Pulmonary artery endothelial cell (primary cell): ENCODE data around the gene AFAP1L2. TPM values are rescaled to one million over a fixed set of nuclear protein-coding genes. Genes with fewer than 3 reads are reported as not detected.

ENCODE experiments used
- DNase-seq: peaks from one replicate; pipeline ENCODE4 v3.0.0-alpha.2; 2011; ENCODE audit warnings: low read depth, low spot score
- total RNA-seq: library from RNA; depleted of rRNA; stranded (reverse); fragments of >200 nt; gene quantifications from 2 replicates; pipeline ENCODE4 v1.2.3, GENCODE V29; 2014

The AFAP1L2 gene
- total RNA-seq, result 1.3 and 7.3 TPM in 2 replicates

GRCh38 chr10:114404171-114405010 is at the start of gene AFAP1L2:
Gene AFAP1L2, minus strand, starts transcription at chr10:114404502. Its CDS starts 47 bp downstream, at chr10:114404455.
- DNase-seq, result no peak

GRCh38 chr10:114453576-114453975 is 49.3 kb upstream of the AFAP1L2 start:
- no peak for DNase-seq

GRCh38 chr10:114448897-114449296 is 44.6 kb upstream of the AFAP1L2 start:
- DNase-seq, result no peak

DNA sequence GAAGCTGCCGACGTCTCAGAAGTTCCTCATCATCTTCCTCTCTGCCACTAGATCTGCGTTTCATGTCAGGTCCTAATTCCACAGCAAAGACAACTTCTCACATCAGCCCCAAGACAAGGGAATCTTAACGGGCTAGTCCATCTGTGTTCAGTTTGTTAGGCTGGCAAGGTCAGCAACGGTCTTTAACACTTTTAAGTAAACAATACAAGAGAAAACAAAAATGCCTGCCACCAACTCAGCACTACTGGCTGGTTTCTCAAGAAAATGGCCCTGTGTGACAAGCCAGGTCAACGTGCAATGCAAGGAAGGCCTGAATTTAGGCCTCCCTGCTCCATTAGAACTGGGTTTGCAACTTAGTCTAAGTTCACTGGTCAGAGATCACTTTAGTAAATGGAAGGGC is 41.0 kb upstream of the AFAP1L2 start:
- DNase-seq, result no peak

- no peak for DNase-seq
These were observed 40.5 kb upstream of the AFAP1L2 start for GRCh38 chr10:114444819-114445218.

DNA sequence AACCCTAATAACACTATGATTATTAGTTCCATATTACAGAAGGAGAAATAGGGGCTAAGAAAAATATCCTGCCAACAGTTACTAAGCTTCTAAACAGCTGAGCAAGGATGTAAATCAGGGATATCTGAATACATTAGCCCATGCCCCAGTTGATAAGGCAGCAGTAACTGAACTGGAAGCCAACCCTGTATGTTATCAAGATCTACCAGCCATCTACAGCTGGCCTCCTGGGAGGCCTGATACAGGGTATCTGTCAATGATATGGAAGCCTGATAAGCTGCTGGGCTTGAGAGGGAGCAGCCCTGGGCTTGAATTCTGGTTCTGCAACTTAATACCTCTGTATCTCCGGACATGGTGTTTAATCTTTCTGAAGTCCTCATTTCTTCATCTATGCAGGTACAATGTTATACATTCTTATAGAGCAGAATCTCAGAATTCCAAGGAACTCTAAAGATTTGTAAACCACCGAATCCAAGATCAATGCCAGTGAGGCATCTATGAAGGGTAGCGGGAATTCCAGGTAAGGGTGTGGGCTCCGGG is 37.9 kb upstream of the AFAP1L2 start:
- no peak for DNase-seq

GRCh38 chr10:114441107-114441506 is 36.8 kb upstream of the AFAP1L2 start:
- DNase-seq, result no peak

DNA sequence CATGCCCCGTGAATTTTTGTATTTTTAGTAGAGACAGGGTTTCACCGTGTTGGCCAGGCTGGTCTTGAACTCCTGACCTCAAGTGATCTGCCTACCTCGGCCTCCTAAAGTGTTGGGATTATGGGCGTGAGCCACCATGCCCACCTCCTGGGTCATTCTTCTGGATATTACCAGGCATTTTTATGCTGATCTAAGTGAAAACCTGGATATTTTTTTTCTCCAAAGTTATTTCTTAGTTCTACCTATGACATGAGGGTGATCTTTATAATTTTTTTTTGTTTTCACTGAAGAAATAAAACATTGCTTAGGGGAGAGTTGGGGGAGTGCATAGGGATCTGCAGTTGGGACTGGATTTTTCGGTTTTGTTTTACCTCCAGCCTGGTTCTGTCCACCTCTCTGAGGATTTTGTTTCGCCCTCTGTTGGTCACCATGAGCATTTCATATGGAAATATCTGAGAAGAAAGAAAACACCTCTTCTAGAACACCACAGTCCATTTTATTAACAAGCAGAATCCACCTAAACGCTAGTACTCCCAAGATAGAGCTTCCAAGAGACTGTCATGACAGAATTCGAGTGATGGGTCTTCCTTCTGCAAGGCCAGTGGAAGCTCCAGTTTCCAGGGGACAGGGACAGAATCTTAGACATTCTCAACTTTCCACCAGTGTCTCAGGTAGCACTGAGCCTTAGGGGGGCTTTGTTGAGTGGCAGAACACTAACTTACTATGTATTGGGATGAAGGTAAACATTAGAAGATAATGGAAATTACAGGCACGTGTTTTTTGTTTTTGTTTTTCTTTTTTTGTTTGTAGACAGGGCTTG is 33.4 kb upstream of the AFAP1L2 start:
- DNase-seq, result no peak

- no peak for DNase-seq
These were observed 32.6 kb upstream of the AFAP1L2 start for GRCh38 chr10:114436941-114437340.

DNA sequence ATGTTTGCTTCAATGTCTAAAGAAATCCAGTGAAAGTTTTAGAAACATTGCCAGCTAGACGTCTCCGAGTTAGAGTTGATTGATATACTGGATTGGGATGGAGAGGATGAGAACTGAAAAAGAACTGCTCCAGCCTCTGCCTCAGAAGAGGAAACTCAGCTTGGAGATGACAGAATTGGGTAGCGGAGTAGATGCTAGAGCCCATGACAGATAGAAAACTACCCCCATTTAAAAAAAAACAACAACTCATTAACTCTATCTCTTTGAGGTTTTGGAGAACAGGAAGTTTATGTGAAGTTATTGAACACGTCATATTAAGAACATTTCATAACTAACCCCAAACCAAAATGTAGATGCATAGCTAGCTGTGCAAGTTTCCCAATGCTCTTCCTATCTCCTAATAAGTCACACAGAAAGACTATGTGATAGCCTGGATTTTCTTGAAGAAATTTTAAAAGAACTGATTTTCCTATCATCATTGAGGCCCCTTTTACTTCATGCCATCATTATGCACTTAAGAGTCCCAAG is 28.3 kb upstream of the AFAP1L2 start:
- no peak for DNase-seq

DNA sequence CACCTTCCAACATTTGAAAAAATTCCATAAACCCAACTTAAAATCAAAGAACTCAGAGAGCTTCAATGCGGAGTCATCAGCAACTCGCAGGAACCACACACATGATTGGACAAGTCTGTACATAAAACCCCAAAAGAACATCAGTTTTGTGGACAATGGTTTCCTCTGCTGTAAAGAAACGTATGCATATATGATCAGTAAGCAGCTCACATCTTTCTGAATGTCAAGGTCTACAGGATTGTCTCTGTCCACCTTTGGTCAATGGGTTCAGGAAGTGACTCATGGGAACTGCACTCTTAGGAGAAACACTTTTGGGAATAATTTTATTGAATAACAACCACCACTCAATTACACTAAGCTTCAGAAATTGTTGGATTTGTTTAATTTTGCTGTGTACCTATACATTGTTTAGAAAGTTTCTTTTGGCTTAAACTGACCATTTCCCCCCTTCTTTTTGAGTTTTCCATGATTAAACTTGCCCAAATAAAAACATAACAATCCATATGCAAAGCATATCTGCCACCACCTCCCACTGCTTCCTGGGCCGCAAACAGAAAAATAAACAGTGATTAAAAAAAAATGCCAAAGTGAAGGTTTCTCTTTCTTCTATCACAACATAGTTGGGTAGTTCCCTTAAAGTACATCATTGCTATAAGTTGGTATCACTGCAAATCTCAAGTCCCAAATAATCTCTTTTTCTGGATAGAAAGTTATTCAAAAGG is 27.3 kb upstream of the AFAP1L2 start:
- DNase-seq, result no peak

DNA sequence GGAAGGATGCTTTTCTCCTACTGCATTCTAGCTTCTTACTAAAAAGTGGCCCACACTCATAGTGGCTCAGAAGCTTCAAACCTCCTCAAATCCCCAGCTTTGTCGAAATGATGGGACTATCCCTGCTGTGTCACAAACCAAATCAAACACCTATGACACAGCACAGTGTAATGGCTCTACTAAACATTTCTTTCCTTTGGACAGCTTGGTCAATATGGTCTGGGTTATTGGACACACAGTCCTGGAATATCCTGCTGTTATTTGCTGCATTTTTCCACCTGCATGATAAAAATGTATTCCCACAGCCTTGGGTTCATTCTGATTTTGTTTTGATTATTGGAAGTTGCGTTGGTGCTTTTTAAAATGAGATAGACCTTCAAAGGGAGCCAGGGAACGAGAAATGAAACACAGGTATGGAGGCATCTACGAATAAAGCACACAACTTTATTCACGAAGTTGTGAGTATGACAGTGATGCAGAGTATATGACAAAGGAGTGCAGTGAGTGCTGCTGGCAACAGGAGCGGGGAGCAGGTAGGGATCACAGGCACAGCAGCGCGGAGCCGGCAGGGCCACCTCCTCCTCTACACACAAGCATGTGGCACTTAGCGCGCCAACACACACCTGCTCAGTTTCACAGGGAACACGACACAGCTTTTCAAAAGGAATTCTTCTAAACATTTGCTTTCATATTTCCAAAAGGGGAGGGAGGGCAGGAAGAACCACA is 26.5 kb upstream of the AFAP1L2 start:
- no peak for DNase-seq

DNA sequence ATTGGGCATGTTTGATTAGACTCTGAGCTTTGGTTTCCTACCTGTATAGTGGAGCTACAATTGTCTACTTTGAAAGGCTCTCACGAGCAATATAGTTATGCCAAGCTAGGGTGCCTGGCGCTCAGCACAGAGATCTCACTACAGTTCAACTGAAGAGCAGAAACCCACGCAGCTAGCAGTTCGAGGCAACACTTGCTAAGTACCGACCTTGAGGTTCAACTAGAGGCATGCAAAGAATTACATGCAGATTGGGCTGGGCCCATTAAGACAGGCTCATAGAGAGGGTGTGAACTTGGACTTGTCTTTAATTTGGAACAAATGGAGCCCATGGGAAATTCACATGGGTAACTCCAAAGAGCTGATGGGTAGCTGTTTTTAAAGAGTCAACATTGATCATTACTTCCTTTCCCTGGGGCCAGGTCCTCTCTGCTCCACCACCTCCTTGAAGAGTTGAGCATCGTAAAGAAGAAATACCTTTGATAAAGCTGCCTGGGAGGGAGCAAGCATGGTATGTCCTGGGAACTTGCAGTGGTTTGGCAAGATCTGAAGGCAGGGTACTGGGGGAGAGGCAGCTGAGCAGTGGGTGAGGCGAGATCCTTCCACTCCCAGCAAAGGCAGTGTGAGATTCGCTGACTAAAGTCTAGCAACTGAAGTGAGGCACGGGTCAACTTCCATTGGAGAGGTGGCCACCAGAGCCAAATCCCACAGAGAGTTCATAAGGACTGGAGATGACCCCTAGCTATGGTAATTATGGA is 25.5 kb upstream of the AFAP1L2 start:
- no peak for DNase-seq

DNA sequence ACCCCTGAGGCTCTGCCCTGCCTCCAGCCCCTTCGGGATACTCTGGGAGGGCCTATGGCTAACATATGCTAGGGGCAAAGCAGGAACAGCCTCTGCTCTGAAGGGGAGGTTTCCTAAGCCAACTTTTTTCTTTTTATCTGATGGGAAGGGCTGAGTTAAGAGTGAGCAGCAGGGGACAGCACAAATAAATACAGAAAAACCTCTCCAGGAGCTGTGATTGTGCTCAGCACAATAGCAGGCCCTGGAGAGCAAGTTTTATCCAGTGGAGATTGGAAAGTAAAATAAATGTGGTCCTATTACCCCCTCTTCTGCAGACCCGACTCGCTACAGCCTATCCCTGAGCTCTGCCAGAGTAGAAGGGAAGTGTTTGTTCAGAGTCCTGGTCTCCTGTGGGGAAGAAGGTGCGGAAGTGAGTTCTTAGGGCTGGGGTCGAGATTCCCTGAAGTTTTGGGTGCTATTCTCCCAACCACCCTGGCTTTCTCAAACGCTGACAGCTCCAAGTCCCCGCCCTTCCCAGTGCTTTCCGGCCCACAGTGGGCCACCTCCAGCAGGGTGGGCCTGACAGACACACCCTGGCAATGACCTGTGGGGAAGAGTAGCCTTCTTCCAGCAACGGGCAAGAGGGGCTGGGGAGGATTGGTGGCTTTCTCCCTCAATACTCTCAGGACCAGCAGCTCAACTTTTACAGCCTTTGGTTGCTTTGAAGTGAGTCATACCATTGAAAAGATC is 23.0 kb upstream of the AFAP1L2 start:
- no peak for DNase-seq

GRCh38 chr10:114426476-114426875 is 22.2 kb upstream of the AFAP1L2 start:
- DNase-seq, result peak; percentile 51

GRCh38 chr10:114420811-114421485 is 16.6 kb upstream of the AFAP1L2 start:
- DNase-seq, result no peak

- no peak for DNase-seq
These were observed 13.8 kb upstream of the AFAP1L2 start for GRCh38 chr10:114418109-114418508.

GRCh38 chr10:114412907-114413797 is 8.8 kb upstream of the AFAP1L2 start:
- peak; percentile 55 for DNase-seq
